Liver (tissue), 9 donors: Measurements from ENCODE around the gene C14orf93. TPM values are rescaled to one million over a fixed set of nuclear protein-coding genes. Genes with fewer than 3 reads are reported as not detected.

Source experiments
- DNase-seq: peaks from one replicate; pipeline ENCODE4 v3.0.0-alpha.2; 2017; ENCODE audit warnings: low spot score
- H3K27ac ChIP-seq, 2 donors: one replicate each; pipeline ENCODE4 v1.7.0; 2013; ENCODE audit warnings: inconsistent platforms in 2 of 2, low read length in 2 of 2, control low read depth in 1 of 2, low read depth in 1 of 2, mild to moderate bottlenecking in 1 of 2
- H3K27me3 ChIP-seq, 4 donors: one replicate each; pipeline versions ENCODE4 v1.6.1 to v1.7.0; 2013; ENCODE audit warnings: low read length in 3 of 4, inconsistent platforms in 1 of 4, mild to moderate bottlenecking in 1 of 4, moderate library complexity in 1 of 4; ENCODE audit not compliant: control insufficient read depth in 4 of 4, insufficient read depth in 4 of 4
- H3K36me3 ChIP-seq, 4 donors: one replicate each; pipeline versions ENCODE4 v1.6.1 to v1.7.0; 2013; ENCODE audit warnings: low read length in 3 of 4, mild to moderate bottlenecking in 3 of 4, low read depth in 1 of 4, moderate library complexity in 1 of 4; ENCODE audit not compliant: control insufficient read depth in 4 of 4, insufficient read depth in 3 of 4
- H3K4me1 ChIP-seq, 4 donors: one replicate each; pipeline versions ENCODE4 v1.6.1 to v1.7.0; 2013; ENCODE audit warnings: low read length in 3 of 4, mild to moderate bottlenecking in 3 of 4, moderate library complexity in 1 of 4; ENCODE audit not compliant: control insufficient read depth in 4 of 4, insufficient read depth in 4 of 4
- H3K4me3 ChIP-seq, 3 donors: one replicate each; pipeline versions ENCODE4 v1.6.1 to v1.7.0; 2013; ENCODE audit warnings: low read length in 3 of 3, control low read depth in 1 of 3, low read depth in 1 of 3, mild to moderate bottlenecking in 1 of 3
- H3K9ac ChIP-seq, 2 donors: one replicate each; pipeline ENCODE4 v1.7.0; 2013; ENCODE audit warnings: low read length in 2 of 2, mild to moderate bottlenecking in 2 of 2, moderate library complexity in 2 of 2, control low read depth in 1 of 2, low read depth in 1 of 2
- H3K9me3 ChIP-seq, 4 donors: one replicate each; pipeline versions ENCODE4 v1.6.1 to v1.7.0; 2013; ENCODE audit warnings: low read length in 3 of 4; ENCODE audit not compliant: control insufficient read depth in 4 of 4
- CTCF ChIP-seq: fragments of 150-350 bp; IDR thresholded peaks from 2 replicates; pipeline ENCODE4 v1.5.1; 2017; ENCODE audit warnings: improper control_type of control experiment, low read depth, low read length; ENCODE audit not compliant: missing input control
- EGR1 ChIP-seq, 2 donors: IDR thresholded peaks; 2 replicates each; pipeline ENCODE4 v1.6.1; 2016 to 2018; ENCODE audit warnings: antibody characterized with exemption in 2 of 2, low read depth in 2 of 2
- FOXA2 ChIP-seq: IDR thresholded peaks from 2 replicates; pipeline ENCODE4 v1.6.1; 2016; ENCODE audit warnings: antibody characterized with exemption
- GABPA ChIP-seq, 2 donors: IDR thresholded peaks in 1 of 2; conservative IDR thresholded peaks in 1 of 2; 2 replicates each; pipeline ENCODE4 v1.6.1; 2016; ENCODE audit warnings: antibody characterized with exemption in 2 of 2, mild to moderate bottlenecking in 1 of 2, moderate library complexity in 1 of 2
- HNF4A ChIP-seq, 2 donors: conservative IDR thresholded peaks; 2 replicates each; pipeline ENCODE4 v1.6.1; 2016; ENCODE audit warnings: antibody characterized with exemption in 2 of 2, mild to moderate bottlenecking in 2 of 2
- JUND ChIP-seq, 2 donors: IDR thresholded peaks; 2 replicates each; pipeline ENCODE4 v1.6.1; 2016; ENCODE audit warnings: antibody characterized with exemption in 2 of 2
- MAX ChIP-seq: IDR thresholded peaks from 2 replicates; pipeline ENCODE4 v1.6.1; 2016; ENCODE audit warnings: antibody characterized with exemption
- NR2F2 ChIP-seq: IDR thresholded peaks from 2 replicates; pipeline ENCODE4 v1.6.1; 2016; ENCODE audit warnings: antibody characterized with exemption
- RAD21 ChIP-seq, 2 donors: IDR thresholded peaks; 2 replicates each; pipeline ENCODE4 v1.6.1; 2016; ENCODE audit warnings: antibody characterized with exemption in 2 of 2, mild to moderate bottlenecking in 2 of 2
- SP1 ChIP-seq: IDR thresholded peaks from 2 replicates; pipeline ENCODE4 v1.6.1; 2018; ENCODE audit warnings: antibody characterized with exemption, mild to moderate bottlenecking
- TAF1 ChIP-seq: conservative IDR thresholded peaks from 2 replicates; pipeline ENCODE4 v1.6.1; 2016; ENCODE audit warnings: antibody characterized with exemption, mild to moderate bottlenecking
- WGBS: extraction: QIAGEN DNeasy Blood & Tissue Kit; methylation state at CpG from one replicate; pipeline ENCODE4 v1.1.7; 2013; 5-methylcytosine and 5-hydroxymethylcytosine counted together
- polyA plus RNA-seq, 2 donors: library from polyadenylated mRNA; stranded (reverse) in 1 of 2; unstranded in 1 of 2; fragments of 200-250 nt in 1 of 2; fragments of >200 nt in 1 of 2; fragmentation: Nextera tagmentation in 1 of 2; extraction: Ambion mirVana in 1 of 2; gene quantifications; one replicate each; pipeline versions ENCODE4 v1.2.1 to v1.2.3, GENCODE V29; 2013 to 2015
- total RNA-seq, 2 donors: library from RNA; depleted of rRNA; stranded (reverse); fragments of >200 nt; gene quantifications; one replicate each; pipeline ENCODE4 v1.2.3, GENCODE V29; 2014
- donor health status: healthy.
- donor health status: healthy.
- donor health status: healthy.
- donor health status: healthy.
- donor health status: healthy.

The C14orf93 gene
- total and polyA plus RNA-seq, 4 donors, result 2.1 to 7.1 (median 3.4) TPM

- H3K9me3 ChIP-seq, result no peaks in the 10 kb centered on the region
- 80% methylated on average over 6 of the region's 6 CpGs for WGBS
- TF ChIP-seq HNF4A (conservative IDR thresholded peaks at IDR 0.05) (no peak), MAX (no peak), NR2F2 (no peak)
- DNase-seq, result no peak
- no peak overlapping the region for H3K4me3 ChIP-seq
- peaks cover 4 to 15% (median 13%) of the 10 kb centered on the region in 4 donors for H3K4me1 ChIP-seq
- H3K27me3 ChIP-seq, result no peaks in the 10 kb centered on the region
- peaks cover 7 to 16% (median 9%) of the 10 kb centered on the region in 4 donors for H3K36me3 ChIP-seq
- no peak overlapping the region for H3K9ac ChIP-seq
- H3K27ac ChIP-seq, result no peak overlapping the region
Observed at GRCh38 chr14:23055621-23056144, 45.7 kb upstream of the C14orf93 start.

- 97% methylated on average over 12 of the region's 12 CpGs for WGBS
- H3K27ac ChIP-seq, result no peak overlapping the region
- H3K27me3 ChIP-seq, result no peaks in the 10 kb centered on the region
- H3K4me1 ChIP-seq, result peaks cover 4 to 15% (median 13%) of the 10 kb centered on the region in 4 donors
- TF ChIP-seq CTCF (no peak), TAF1 (no peak), HNF4A (conservative IDR thresholded peaks at IDR 0.05) (no peak), RAD21 (IDR thresholded peaks at IDR 0.05) (no peak), EGR1 (IDR thresholded peaks at IDR 0.05; ENCODE audit: low read depth in 2 of 2) (no peak), GABPA (IDR thresholded peaks at IDR 0.05 in 1 of 2, conservative IDR thresholded peaks at IDR 0.05 in 1 of 2) (no peak)
- no peak for DNase-seq
- no peak overlapping the region for H3K4me3 ChIP-seq
- peaks cover 3 to 11% (median 7%) of the 10 kb centered on the region in 4 donors for H3K36me3 ChIP-seq
- no peak overlapping the region for H3K9ac ChIP-seq
- no peaks in the 10 kb centered on the region for H3K9me3 ChIP-seq
Observed at GRCh38 chr14:23055147-23055550, 45.2 kb upstream of the C14orf93 start.

GRCh38 chr14:23054000-23054811 is 44.3 kb upstream of the C14orf93 start:
- TF ChIP-seq CTCF (no peak), NR2F2 (no peak), FOXA2 (no peak), SP1 (no peak), JUND (IDR thresholded peaks at IDR 0.05) (no peak), HNF4A (conservative IDR thresholded peaks at IDR 0.05) (no peak), MAX (no peak), EGR1 (IDR thresholded peaks at IDR 0.05; ENCODE audit: low read depth in 2 of 2) (no peak)
- Histone ChIP-seq H3K27me3 (no peaks in the 10 kb centered on the region), H3K4me1 (peaks cover 4 to 15% (median 13%) of the 10 kb centered on the region in 4 donors), H3K9ac (no peak overlapping the region), H3K27ac (no peak overlapping the region), H3K4me3 (no peak overlapping the region), H3K9me3 (no peaks in the 10 kb centered on the region), H3K36me3 (peaks cover 0 to 6% (median 4%) of the 10 kb centered on the region in 4 donors)
- DNase-seq, result no peak
- 85% methylated on average over 17 of the region's 17 CpGs for WGBS
